ENCODE measurements around the gene TPRG1L. TPM values are rescaled to one million over a fixed set of nuclear protein-coding genes. Genes with fewer than 3 reads are reported as not detected.
"Not testable (repeated sequence)": the region's sequence is repeated elsewhere in the genome, so short reads cannot be mapped to it uniquely, and the experiment has no call there.

TPRG1L gene
- total RNA-seq (2014; rRNA removed; shearing (Covaris generic); ENCODE audit: low replicate concordance): 10.2 and 14.4 TPM in 2 replicates

DNA sequence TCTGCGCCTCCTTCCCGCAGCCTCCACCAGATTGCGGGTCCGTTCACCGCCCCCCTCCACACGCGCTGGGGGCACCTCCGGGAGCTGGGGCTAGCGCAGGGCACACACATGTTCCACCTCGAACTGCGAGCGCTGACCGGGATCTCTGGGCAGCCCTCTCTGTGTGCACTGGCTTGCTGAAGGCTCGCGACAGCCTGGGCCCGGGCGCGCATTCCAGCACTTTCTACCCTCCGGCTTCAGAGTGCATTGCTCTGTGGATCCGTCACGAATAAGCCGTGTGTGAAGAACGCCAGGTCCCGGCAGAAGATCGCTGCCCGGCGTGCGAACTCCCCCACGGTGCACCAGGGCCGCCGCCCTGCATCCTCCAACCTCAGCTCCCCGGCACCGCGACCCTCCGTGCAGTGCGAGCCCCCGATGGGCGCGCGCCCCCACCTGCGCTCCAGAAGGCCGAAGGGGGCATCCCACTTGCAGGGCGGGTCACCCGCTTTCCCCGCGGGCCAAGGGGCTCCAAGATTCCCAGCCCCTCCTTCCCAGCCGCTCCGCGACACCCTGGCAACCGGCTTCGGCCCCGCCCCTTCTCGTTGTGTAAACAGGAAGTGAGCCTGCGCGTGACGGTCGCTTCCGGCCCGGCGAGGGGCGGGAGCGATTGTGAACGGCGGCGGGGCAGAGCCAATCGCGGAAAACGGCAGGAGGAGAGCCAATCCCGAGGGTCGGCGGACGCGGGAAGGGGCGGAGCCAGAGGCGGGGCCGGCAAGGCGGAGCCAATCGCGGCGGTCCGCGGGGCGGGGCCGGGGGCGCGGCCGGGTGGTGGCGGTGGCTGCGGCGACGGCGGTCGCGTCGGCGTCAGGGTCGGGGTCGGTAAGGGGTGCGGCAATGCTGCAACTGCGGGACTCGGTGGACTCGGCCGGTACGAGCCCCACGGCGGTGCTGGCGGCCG, at the start of gene TPRG1L:
TPRG1L (plus strand) TSS at position 816 of the 937 bp plus-strand sequence; CDS start at position 874, 58 bp downstream.
- Histone ChIP-seq H3K4me1 (ENCODE audit: low read length) (peaks cover 21% of the 10 kb centered on the region), H3K79me2 (ENCODE audit: low read length) (peaks cover 9% of the 10 kb centered on the region), H3K36me3 (ENCODE audit: insufficient read depth, low read length) (no peaks in the 10 kb centered on the region), H3K9me2 (replicated peaks; ENCODE audit: insufficient read depth, low read length) (no peaks in the 10 kb centered on the region), H3K27me3 (ENCODE audit: low read length) (no peaks in the 10 kb centered on the region), H3K4me3 (ENCODE audit: low read length) (peak within 1 kb of the TSS; percentile 84), H3K4me2 (ENCODE audit: low read depth, low read length, poor library complexity, severe bottlenecking) (peak within 1 kb of the TSS; percentile 74), H2AFZ (ENCODE audit: low read length) (peak within 1 kb of the TSS; percentile 68; the same call in 1 of the 2 replicates), H3K9ac (ENCODE audit: low read length) (peak within 1 kb of the TSS; percentile 81), H3K27ac (ENCODE audit: low read length) (no peak within 1 kb of the TSS), H4K20me1 (ENCODE audit: insufficient read depth, low read depth, low read length) (0 out of 2 replicates have a peak, but pooled peaks cover 4% of the 10 kb centered on the region), H3K9me3 (ENCODE audit: low read length) (no peaks in the 10 kb centered on the region)
- peak; percentile 99 for DNase-seq

DNA sequence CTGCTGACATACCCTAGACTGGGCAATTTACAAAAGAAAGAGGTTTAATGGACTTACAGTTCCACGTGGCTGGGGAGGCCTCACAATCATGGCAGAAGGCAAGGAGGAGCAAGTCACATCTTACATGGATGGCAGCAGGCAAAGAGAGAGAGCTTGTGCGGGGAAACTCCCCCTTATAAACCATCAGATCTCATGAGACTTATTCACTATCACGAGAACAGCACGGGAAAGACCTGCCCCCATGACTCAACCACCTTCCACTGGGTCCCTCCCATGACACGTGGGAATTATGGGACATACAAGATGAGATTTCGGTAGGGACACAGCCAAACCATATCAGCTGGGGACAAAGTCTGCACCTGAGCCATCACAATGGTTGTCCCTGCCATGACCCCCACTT, 49.3 kb upstream of the TPRG1L start:
- H3K4me3 ChIP-seq (ENCODE audit: low read length); H3K27me3 ChIP-seq (ENCODE audit: low read length); H3K9me3 ChIP-seq (ENCODE audit: low read length); H3K36me3 ChIP-seq (ENCODE audit: insufficient read depth, low read length); DNase-seq; H2AFZ ChIP-seq (ENCODE audit: low read length); H3K9ac ChIP-seq (ENCODE audit: low read length); H3K4me2 ChIP-seq (ENCODE audit: low read depth, low read length, poor library complexity, severe bottlenecking); H4K20me1 ChIP-seq (ENCODE audit: insufficient read depth, low read depth, low read length); H3K9me2 ChIP-seq (replicated peaks; ENCODE audit: insufficient read depth, low read length); H3K27ac ChIP-seq (ENCODE audit: low read length); H3K79me2 ChIP-seq (ENCODE audit: low read length): not testable (repeated sequence)
- peaks cover 23% of the 10 kb centered on the region for H3K4me1 ChIP-seq (ENCODE audit: low read length)

- H3K4me2 ChIP-seq (ENCODE audit: low read depth, low read length, poor library complexity, severe bottlenecking): no peak overlapping the region
- DNase-seq: no peak
- H4K20me1 ChIP-seq (ENCODE audit: insufficient read depth, low read depth, low read length): no peaks in the 10 kb centered on the region
- no peaks in the 10 kb centered on the region; the same call in 1 of the 2 replicates for H3K9me3 ChIP-seq (ENCODE audit: low read length)
- no peaks in the 10 kb centered on the region for H3K36me3 ChIP-seq (ENCODE audit: insufficient read depth, low read length)
- H3K27me3 ChIP-seq (ENCODE audit: low read length): no peaks in the 10 kb centered on the region
- H3K4me1 ChIP-seq (ENCODE audit: low read length): peaks cover 18% of the 10 kb centered on the region
- no peak overlapping the region for H3K27ac ChIP-seq (ENCODE audit: low read length)
- H3K9me2 ChIP-seq (replicated peaks; ENCODE audit: insufficient read depth, low read length): no peaks in the 10 kb centered on the region
- no peak overlapping the region for H3K9ac ChIP-seq (ENCODE audit: low read length)
- no peak overlapping the region for H2AFZ ChIP-seq (ENCODE audit: low read length)
- no peak overlapping the region for H3K4me3 ChIP-seq (ENCODE audit: low read length)
- H3K79me2 ChIP-seq (ENCODE audit: low read length): no peaks in the 10 kb centered on the region
These were observed 48.8 kb upstream of the TPRG1L start for GRCh38 chr1:3575993-3576392.

- Histone ChIP-seq H3K4me2 (ENCODE audit: low read depth, low read length, poor library complexity, severe bottlenecking) (peak overlapping the region; percentile 32), H3K79me2 (ENCODE audit: low read length) (no peaks in the 10 kb centered on the region), H3K27me3 (ENCODE audit: low read length) (no peaks in the 10 kb centered on the region), H3K9me3 (ENCODE audit: low read length) (no peaks in the 10 kb centered on the region; the same call in 1 of the 2 replicates), H4K20me1 (ENCODE audit: insufficient read depth, low read depth, low read length) (no peaks in the 10 kb centered on the region), H3K27ac (ENCODE audit: low read length) (no peak overlapping the region; the same call in 1 of the 2 replicates), H3K4me1 (ENCODE audit: low read length) (peaks cover 17% of the 10 kb centered on the region), H3K9ac (ENCODE audit: low read length) (0 out of 2 replicates have a peak overlapping the region, but pooled peaks have one; percentile 7), H3K4me3 (ENCODE audit: low read length) (no peak overlapping the region), H2AFZ (ENCODE audit: low read length) (no peak overlapping the region), H3K9me2 (replicated peaks; ENCODE audit: insufficient read depth, low read length) (no peaks in the 10 kb centered on the region), H3K36me3 (ENCODE audit: insufficient read depth, low read length) (no peaks in the 10 kb centered on the region)
- peak; percentile 73 for DNase-seq
These were observed 47.5 kb upstream of the TPRG1L start for GRCh38 chr1:3577300-3577699.

DNA sequence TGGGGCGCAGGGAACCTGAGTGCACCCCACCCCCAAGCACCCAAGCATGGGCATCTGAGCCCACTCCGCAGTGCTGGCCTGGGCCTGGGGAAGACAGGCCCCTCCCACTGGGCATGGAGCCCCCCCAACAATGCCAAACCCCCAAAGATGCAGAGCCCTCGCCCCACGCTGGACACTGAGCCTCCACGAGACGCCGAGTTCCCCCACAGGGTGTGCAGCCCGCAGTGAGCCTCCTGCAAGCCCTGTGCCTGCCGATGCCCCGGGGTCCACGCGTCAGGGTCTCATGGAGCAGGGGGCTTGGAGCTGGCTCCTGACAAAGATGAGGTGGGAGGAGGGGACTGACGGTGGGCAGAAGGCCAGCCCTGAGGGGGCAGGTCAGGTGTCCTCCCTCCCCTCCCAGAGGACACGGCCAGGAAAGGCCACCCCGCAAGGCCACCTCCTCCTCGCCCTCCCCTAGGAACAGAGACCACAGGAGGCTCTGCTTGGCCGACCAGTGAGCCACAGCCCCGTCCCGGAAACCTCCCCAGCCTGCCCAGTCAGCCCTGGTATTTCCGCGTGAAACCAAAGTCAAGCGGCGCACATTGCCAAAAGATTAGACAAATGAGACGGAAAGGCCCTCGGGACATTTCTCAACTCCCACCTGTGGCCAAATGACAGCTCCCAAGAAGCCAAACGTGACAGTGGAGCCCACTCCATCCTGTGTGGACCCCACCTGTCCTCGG, 46.9 kb upstream of the TPRG1L start:
- no peaks in the 10 kb centered on the region for H3K79me2 ChIP-seq (ENCODE audit: low read length)
- no peak overlapping the region for H2AFZ ChIP-seq (ENCODE audit: low read length)
- DNase-seq: peak; percentile 65
- H4K20me1 ChIP-seq (ENCODE audit: insufficient read depth, low read depth, low read length): no peaks in the 10 kb centered on the region
- no peaks in the 10 kb centered on the region for H3K36me3 ChIP-seq (ENCODE audit: insufficient read depth, low read length)
- no peaks in the 10 kb centered on the region for H3K27me3 ChIP-seq (ENCODE audit: low read length)
- H3K9me2 ChIP-seq (replicated peaks; ENCODE audit: insufficient read depth, low read length): no peaks in the 10 kb centered on the region
- H3K4me3 ChIP-seq (ENCODE audit: low read length): no peak overlapping the region
- H3K9ac ChIP-seq (ENCODE audit: low read length): 0 out of 2 replicates have a peak overlapping the region, but pooled peaks have one; percentile 7
- peaks cover 17% of the 10 kb centered on the region for H3K4me1 ChIP-seq (ENCODE audit: low read length)
- H3K27ac ChIP-seq (ENCODE audit: low read length): no peak overlapping the region
- no peaks in the 10 kb centered on the region; the same call in 1 of the 2 replicates for H3K9me3 ChIP-seq (ENCODE audit: low read length)
- peak overlapping the region; percentile 32 for H3K4me2 ChIP-seq (ENCODE audit: low read depth, low read length, poor library complexity, severe bottlenecking)

- Histone ChIP-seq H3K4me2 (ENCODE audit: low read depth, low read length, poor library complexity, severe bottlenecking) (no peak overlapping the region), H4K20me1 (ENCODE audit: insufficient read depth, low read depth, low read length) (no peaks in the 10 kb centered on the region)
- DNase-seq: no peak
These were observed 46.4 kb upstream of the TPRG1L start for GRCh38 chr1:3578433-3578805.

DNA sequence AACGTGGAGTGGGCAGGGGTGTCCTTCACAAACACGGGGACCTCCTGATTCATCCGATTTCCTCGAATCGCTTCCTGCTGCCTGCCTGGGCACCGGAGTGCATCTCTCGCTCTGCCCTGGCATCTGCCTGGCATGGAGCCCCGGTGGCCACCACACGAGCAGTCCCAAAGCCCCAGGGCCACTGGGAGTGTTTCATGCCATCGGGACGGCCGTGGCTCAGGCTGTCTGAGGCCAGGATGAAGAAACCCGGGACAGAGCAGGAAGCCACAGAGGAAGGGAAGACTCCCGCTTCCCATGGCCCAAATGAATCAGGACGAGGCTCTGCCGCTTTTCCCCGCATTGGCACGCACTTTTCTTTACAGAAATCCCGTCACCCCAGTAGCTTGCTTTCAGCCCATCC, 45.9 kb upstream of the TPRG1L start:
- Histone ChIP-seq H4K20me1 (ENCODE audit: insufficient read depth, low read depth, low read length) (no peaks in the 10 kb centered on the region), H3K9me2 (replicated peaks; ENCODE audit: insufficient read depth, low read length) (no peaks in the 10 kb centered on the region), H3K9me3 (ENCODE audit: low read length) (no peaks in the 10 kb centered on the region; the same call in 1 of the 2 replicates)

More at GRCh38 chr1:3578433-3578805, 46.4 kb upstream of the TPRG1L start:
- Histone ChIP-seq H2AFZ (ENCODE audit: low read length) (no peak overlapping the region), H3K79me2 (ENCODE audit: low read length) (no peaks in the 10 kb centered on the region), H3K9me3 (ENCODE audit: low read length) (no peaks in the 10 kb centered on the region; the same call in 1 of the 2 replicates), H3K27me3 (ENCODE audit: low read length) (no peaks in the 10 kb centered on the region), H3K9ac (ENCODE audit: low read length) (no peak overlapping the region), H3K36me3 (ENCODE audit: insufficient read depth, low read length) (no peaks in the 10 kb centered on the region), H3K4me3 (ENCODE audit: low read length) (no peak overlapping the region), H3K4me1 (ENCODE audit: low read length) (peaks cover 17% of the 10 kb centered on the region), H3K27ac (ENCODE audit: low read length) (no peak overlapping the region), H3K9me2 (replicated peaks; ENCODE audit: insufficient read depth, low read length) (no peaks in the 10 kb centered on the region)

DNA sequence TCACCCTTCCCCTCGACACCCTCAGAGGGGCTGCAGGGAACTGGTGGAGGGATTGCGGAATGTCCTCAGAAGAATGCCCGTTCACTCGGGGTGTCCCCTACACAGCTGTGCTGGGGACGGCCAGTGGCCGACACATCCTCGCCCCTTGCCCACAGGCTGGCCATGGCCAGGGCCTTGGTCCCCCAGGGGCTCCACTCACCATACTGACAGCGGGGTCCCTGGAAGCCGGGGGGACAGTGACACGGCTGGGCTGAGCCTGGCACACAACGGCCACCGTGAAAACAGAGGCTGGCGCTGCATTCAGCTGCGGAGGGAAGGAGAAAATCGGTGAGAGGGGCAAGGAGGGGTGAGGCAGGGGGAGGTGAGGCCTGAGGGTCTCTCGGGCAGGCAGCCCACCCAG, 45.2 kb upstream of the TPRG1L start:
- no peak for DNase-seq
- Histone ChIP-seq H3K4me3 (ENCODE audit: low read length) (no peak overlapping the region), H3K36me3 (ENCODE audit: insufficient read depth, low read length) (no peaks in the 10 kb centered on the region), H3K4me1 (ENCODE audit: low read length) (peaks cover 17% of the 10 kb centered on the region), H4K20me1 (ENCODE audit: insufficient read depth, low read depth, low read length) (no peaks in the 10 kb centered on the region), H3K9ac (ENCODE audit: low read length) (no peak overlapping the region), H3K9me2 (replicated peaks; ENCODE audit: insufficient read depth, low read length) (no peaks in the 10 kb centered on the region), H3K27me3 (ENCODE audit: low read length) (no peaks in the 10 kb centered on the region), H3K4me2 (ENCODE audit: low read depth, low read length, poor library complexity, severe bottlenecking) (no peak overlapping the region), H3K9me3 (ENCODE audit: low read length) (no peaks in the 10 kb centered on the region; the same call in 1 of the 2 replicates), H3K79me2 (ENCODE audit: low read length) (no peaks in the 10 kb centered on the region), H3K27ac (ENCODE audit: low read length) (no peak overlapping the region), H2AFZ (ENCODE audit: low read length) (no peak overlapping the region)

More for the DNA sequence above, 45.9 kb upstream of the TPRG1L start:
- Histone ChIP-seq H3K4me1 (ENCODE audit: low read length) (peaks cover 17% of the 10 kb centered on the region), H3K27me3 (ENCODE audit: low read length) (no peaks in the 10 kb centered on the region), H3K9ac (ENCODE audit: low read length) (no peak overlapping the region), H3K79me2 (ENCODE audit: low read length) (no peaks in the 10 kb centered on the region), H3K4me2 (ENCODE audit: low read depth, low read length, poor library complexity, severe bottlenecking) (no peak overlapping the region), H2AFZ (ENCODE audit: low read length) (no peak overlapping the region), H3K4me3 (ENCODE audit: low read length) (no peak overlapping the region), H3K36me3 (ENCODE audit: insufficient read depth, low read length) (no peaks in the 10 kb centered on the region), H3K27ac (ENCODE audit: low read length) (no peak overlapping the region)
- DNase-seq: no peak
